GM23338 (cell line): Measurements from ENCODE around the gene PLEKHA7. TPM values are rescaled to one million over a fixed set of nuclear protein-coding genes. Genes with fewer than 3 reads are reported as not detected.

Source experiments
- ATAC-seq: fragments of 200-7000 bp; cut with Tn5 transposase; 3 replicates; pipeline ENCODE4 v1.9.1; 2020
- DNase-seq: peaks from one replicate; pipeline ENCODE4 v3.0.0-alpha.2; 2015; ENCODE audit warnings: low spot score
- H2AFZ ChIP-seq: fragments of 200-600 bp; sonication (generic); 2 replicates; pipeline ENCODE4 v1.8.0; 2016; ENCODE audit warnings: antibody characterized with exemption, mild to moderate bottlenecking, moderate library complexity
- H3F3A ChIP-seq: fragments of 200-600 bp; sonication (generic); replicated peaks from 2 replicates; pipeline ENCODE4 v1.8.0; 2017; ENCODE audit warnings: antibody characterized with exemption, mixed run types, low read depth
- H3K27ac ChIP-seq: fragments of 200-600 bp; sonication (generic); 2 replicates; pipeline ENCODE4 v1.6.1; 2016; ENCODE audit warnings: low read depth
- H3K27me3 ChIP-seq: fragments of 200-600 bp; sonication (generic); 2 replicates; pipeline ENCODE4 v1.8.0; 2016; ENCODE audit warnings: mild to moderate bottlenecking, mixed run types, moderate library complexity; ENCODE audit not compliant: insufficient read depth
- H3K36me3 ChIP-seq: fragments of 200-600 bp; sonication (generic); 2 replicates; pipeline ENCODE4 v1.8.0; 2016; ENCODE audit warnings: mild to moderate bottlenecking; ENCODE audit not compliant: insufficient read depth
- H3K4me1 ChIP-seq: fragments of 200-600 bp; sonication (generic); 2 replicates; pipeline ENCODE4 v1.8.0; 2016; ENCODE audit warnings: mild to moderate bottlenecking, moderate library complexity; ENCODE audit not compliant: insufficient read depth
- H3K4me2 ChIP-seq: fragments of 200-600 bp; sonication (generic); 2 replicates; pipeline ENCODE4 v1.7.1; 2017; ENCODE audit warnings: mixed run types
- H3K4me3 ChIP-seq: fragments of 200-600 bp; sonication (generic); 2 replicates; pipeline ENCODE4 v1.6.1; 2016; ENCODE audit warnings: mixed run types
- H3K79me2 ChIP-seq: fragments of 200-600 bp; sonication (generic); replicated peaks from 2 replicates; pipeline ENCODE4 v1.8.0; 2017; ENCODE audit warnings: mild to moderate bottlenecking; ENCODE audit not compliant: insufficient read depth
- H3K9me2 ChIP-seq: fragments of 200-600 bp; sonication (generic); 2 replicates; pipeline ENCODE4 v1.8.0; 2017; ENCODE audit not compliant: insufficient read depth
- H4K20me1 ChIP-seq: fragments of 200-600 bp; sonication (generic); replicated peaks from 2 replicates; pipeline ENCODE4 v1.8.0; 2017; ENCODE audit warnings: mild to moderate bottlenecking; ENCODE audit not compliant: insufficient read depth
- H3K27ac Mint-ChIP-seq: 2 replicates; pipeline ENCODE4 v1.8.0; 2020; ENCODE audit warnings: inconsistent platforms, mild to moderate bottlenecking, moderate library complexity, mixed read lengths
- H3K27me3 Mint-ChIP-seq: 3 replicates; pipeline ENCODE4 v1.8.0; 2022; ENCODE audit warnings: low read depth, mild to moderate bottlenecking, moderate library complexity, mixed read lengths, inconsistent platforms; ENCODE audit not compliant: insufficient read depth, poor library complexity
- H3K36me3 Mint-ChIP-seq: 3 replicates; pipeline ENCODE4 v1.8.0; 2021; ENCODE audit warnings: low read depth, mild to moderate bottlenecking, inconsistent platforms, moderate library complexity, mixed read lengths
- H3K4me1 Mint-ChIP-seq: 3 replicates; pipeline ENCODE4 v1.8.0; 2020; ENCODE audit warnings: mild to moderate bottlenecking, inconsistent platforms, mixed read lengths
- H3K4me3 Mint-ChIP-seq: 3 replicates; pipeline ENCODE4 v1.8.0; 2021; ENCODE audit warnings: moderate library complexity, mild to moderate bottlenecking, inconsistent platforms, mixed read lengths
- H3K9me3 Mint-ChIP-seq: 3 replicates; pipeline ENCODE4 v1.8.0; 2020; ENCODE audit warnings: moderate library complexity, mild to moderate bottlenecking, inconsistent platforms, mixed read lengths
- CREB1 ChIP-seq: fragments of 250-450 bp; sonication (Bioruptor Pico); IDR thresholded peaks from 2 replicates; pipeline ENCODE4 v1.5.0; 2020; ENCODE audit warnings: low read depth, mild to moderate bottlenecking, moderate library complexity
- EZH2 ChIP-seq: fragments of 200-600 bp; sonication (generic); IDR thresholded peaks from one replicate; pipeline ENCODE4 v1.8.0; 2017; ENCODE audit warnings: antibody characterized with exemption, mild to moderate bottlenecking, low read depth; ENCODE audit not compliant: unreplicated experiment
- EZH2phosphoT487 ChIP-seq: fragments of 200-600 bp; sonication (generic); IDR thresholded peaks from one replicate; pipeline ENCODE4 v1.8.1; 2018; ENCODE audit warnings: antibody characterized with exemption; ENCODE audit not compliant: unreplicated experiment
- JUNB ChIP-seq: IDR thresholded peaks from one replicate; pipeline ENCODE4 v1.6.1; 2016; ENCODE audit warnings: antibody characterized with exemption; ENCODE audit not compliant: unreplicated experiment
- NANOG ChIP-seq: IDR thresholded peaks from 2 replicates; pipeline ENCODE4 v1.6.1; 2016; ENCODE audit warnings: antibody characterized with exemption, borderline replicate concordance
- STAT1 ChIP-seq: IDR thresholded peaks from one replicate; pipeline ENCODE4 v1.6.1; 2016; ENCODE audit warnings: antibody characterized with exemption; ENCODE audit not compliant: unreplicated experiment
- ZNF114 ChIP-seq: fragments of 250-450 bp; sonication (Bioruptor Pico); IDR thresholded peaks from 2 replicates; pipeline ENCODE4 v1.5.0; 2020; ENCODE audit warnings: mild to moderate bottlenecking, moderate library complexity
- ZNF331 ChIP-seq: fragments of 250-450 bp; sonication (Bioruptor Pico); IDR thresholded peaks from 2 replicates; pipeline ENCODE4 v1.5.0; 2020; ENCODE audit warnings: low read depth, mild to moderate bottlenecking, moderate library complexity
- polyA plus RNA-seq: library from polyadenylated mRNA; unstranded; fragments of >200 nt; fragmentation: Nextera tagmentation; extraction: Ambion mirVana; gene quantifications from 2 replicates; pipeline ENCODE4 v1.2.1, GENCODE V29; 2016
- total RNA-seq: library from RNA; depleted of rRNA; stranded (reverse); fragments of >200 nt; shearing (Covaris generic); gene quantifications from 2 replicates; pipeline ENCODE4 v1.2.3, GENCODE V29; 2014
- TF ChIP-seq, protein P1 (sequence below): IDR thresholded peaks from one replicate; pipeline ENCODE4 v1.6.1; 2018; ENCODE audit warnings: antibody characterized with exemption; ENCODE audit not compliant: unreplicated experiment
- TF ChIP-seq, protein P2 (sequence below): IDR thresholded peaks from 2 replicates; pipeline ENCODE4 v1.6.1; 2016; ENCODE audit warnings: antibody characterized with exemption

The PLEKHA7 gene
- total and polyA plus RNA-seq, 2 experiments from 2014 or later: 9.7 to 15.8 TPM

DNA sequence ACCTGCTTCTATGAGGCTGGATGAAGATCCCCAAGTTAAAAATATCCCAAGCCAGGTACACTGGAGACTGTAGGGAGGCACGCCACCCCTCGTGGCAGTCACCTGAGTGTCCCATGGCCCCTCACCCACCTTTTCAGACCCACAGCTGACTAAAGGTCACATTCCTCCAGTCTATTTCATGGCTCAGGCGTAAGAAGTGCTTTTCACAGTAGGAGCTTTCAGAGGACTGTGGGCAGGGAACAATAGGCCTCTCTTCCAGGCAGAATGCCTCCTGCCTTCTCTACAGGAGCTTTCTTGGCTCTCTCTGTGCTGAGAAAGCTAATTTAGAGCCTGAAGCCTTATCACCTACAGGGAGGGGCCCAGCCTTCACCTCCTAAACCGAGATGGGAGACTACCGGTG lies 201.9 kb downstream of the PLEKHA7 start:
- H3K27me3 ChIP-seq: no peaks in the 10 kb centered on the region
- H3K9me3 Mint-ChIP-seq: no peaks in the 10 kb centered on the region
- H3K36me3 ChIP-seq: no peaks in the 10 kb centered on the region
- DNase-seq: no peak
- TF ChIP-seq, protein P1, sequence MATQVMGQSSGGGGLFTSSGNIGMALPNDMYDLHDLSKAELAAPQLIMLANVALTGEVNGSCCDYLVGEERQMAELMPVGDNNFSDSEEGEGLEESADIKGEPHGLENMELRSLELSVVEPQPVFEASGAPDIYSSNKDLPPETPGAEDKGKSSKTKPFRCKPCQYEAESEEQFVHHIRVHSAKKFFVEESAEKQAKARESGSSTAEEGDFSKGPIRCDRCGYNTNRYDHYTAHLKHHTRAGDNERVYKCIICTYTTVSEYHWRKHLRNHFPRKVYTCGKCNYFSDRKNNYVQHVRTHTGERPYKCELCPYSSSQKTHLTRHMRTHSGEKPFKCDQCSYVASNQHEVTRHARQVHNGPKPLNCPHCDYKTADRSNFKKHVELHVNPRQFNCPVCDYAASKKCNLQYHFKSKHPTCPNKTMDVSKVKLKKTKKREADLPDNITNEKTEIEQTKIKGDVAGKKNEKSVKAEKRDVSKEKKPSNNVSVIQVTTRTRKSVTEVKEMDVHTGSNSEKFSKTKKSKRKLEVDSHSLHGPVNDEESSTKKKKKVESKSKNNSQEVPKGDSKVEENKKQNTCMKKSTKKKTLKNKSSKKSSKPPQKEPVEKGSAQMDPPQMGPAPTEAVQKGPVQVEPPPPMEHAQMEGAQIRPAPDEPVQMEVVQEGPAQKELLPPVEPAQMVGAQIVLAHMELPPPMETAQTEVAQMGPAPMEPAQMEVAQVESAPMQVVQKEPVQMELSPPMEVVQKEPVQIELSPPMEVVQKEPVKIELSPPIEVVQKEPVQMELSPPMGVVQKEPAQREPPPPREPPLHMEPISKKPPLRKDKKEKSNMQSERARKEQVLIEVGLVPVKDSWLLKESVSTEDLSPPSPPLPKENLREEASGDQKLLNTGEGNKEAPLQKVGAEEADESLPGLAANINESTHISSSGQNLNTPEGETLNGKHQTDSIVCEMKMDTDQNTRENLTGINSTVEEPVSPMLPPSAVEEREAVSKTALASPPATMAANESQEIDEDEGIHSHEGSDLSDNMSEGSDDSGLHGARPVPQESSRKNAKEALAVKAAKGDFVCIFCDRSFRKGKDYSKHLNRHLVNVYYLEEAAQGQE: no peak
- TF ChIP-seq STAT1: no peak
- TF ChIP-seq NANOG: no peak
- TF ChIP-seq EZH2phosphoT487: no peak
- TF ChIP-seq, protein P2, sequence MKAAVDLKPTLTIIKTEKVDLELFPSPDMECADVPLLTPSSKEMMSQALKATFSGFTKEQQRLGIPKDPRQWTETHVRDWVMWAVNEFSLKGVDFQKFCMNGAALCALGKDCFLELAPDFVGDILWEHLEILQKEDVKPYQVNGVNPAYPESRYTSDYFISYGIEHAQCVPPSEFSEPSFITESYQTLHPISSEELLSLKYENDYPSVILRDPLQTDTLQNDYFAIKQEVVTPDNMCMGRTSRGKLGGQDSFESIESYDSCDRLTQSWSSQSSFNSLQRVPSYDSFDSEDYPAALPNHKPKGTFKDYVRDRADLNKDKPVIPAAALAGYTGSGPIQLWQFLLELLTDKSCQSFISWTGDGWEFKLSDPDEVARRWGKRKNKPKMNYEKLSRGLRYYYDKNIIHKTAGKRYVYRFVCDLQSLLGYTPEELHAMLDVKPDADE: no peak
- TF ChIP-seq CREB1 (CRISPR knock-in tag): no peak
- no peak for TF ChIP-seq ZNF114 (CRISPR knock-in tag)
- TF ChIP-seq JUNB: no peak
- no peak for TF ChIP-seq EZH2
- H3K4me2 ChIP-seq: no peak overlapping the region
- H3K4me1 ChIP-seq: no peaks in the 10 kb centered on the region
- H3K4me1 Mint-ChIP-seq: peaks cover 17% of the 10 kb centered on the region
- peak overlapping the region; percentile 63 for H3K27ac Mint-ChIP-seq
- no peak overlapping the region for H2AFZ ChIP-seq
- no peaks in the 10 kb centered on the region for H4K20me1 ChIP-seq
- peaks cover 14% of the 10 kb centered on the region; the same call in 2 of the 3 replicates for H3K36me3 Mint-ChIP-seq
- H3K27me3 Mint-ChIP-seq: peaks cover 10% of the 10 kb centered on the region
- no peak overlapping the region for H3K4me3 Mint-ChIP-seq
- no peak overlapping the region for H3K27ac ChIP-seq
- peak; percentile 88 for ATAC-seq
- H3K79me2 ChIP-seq: no peaks in the 10 kb centered on the region
- no peaks in the 10 kb centered on the region for H3K9me2 ChIP-seq
- H3K4me3 ChIP-seq: no peak overlapping the region
- no peaks in the 10 kb centered on the region for H3F3A ChIP-seq

DNA sequence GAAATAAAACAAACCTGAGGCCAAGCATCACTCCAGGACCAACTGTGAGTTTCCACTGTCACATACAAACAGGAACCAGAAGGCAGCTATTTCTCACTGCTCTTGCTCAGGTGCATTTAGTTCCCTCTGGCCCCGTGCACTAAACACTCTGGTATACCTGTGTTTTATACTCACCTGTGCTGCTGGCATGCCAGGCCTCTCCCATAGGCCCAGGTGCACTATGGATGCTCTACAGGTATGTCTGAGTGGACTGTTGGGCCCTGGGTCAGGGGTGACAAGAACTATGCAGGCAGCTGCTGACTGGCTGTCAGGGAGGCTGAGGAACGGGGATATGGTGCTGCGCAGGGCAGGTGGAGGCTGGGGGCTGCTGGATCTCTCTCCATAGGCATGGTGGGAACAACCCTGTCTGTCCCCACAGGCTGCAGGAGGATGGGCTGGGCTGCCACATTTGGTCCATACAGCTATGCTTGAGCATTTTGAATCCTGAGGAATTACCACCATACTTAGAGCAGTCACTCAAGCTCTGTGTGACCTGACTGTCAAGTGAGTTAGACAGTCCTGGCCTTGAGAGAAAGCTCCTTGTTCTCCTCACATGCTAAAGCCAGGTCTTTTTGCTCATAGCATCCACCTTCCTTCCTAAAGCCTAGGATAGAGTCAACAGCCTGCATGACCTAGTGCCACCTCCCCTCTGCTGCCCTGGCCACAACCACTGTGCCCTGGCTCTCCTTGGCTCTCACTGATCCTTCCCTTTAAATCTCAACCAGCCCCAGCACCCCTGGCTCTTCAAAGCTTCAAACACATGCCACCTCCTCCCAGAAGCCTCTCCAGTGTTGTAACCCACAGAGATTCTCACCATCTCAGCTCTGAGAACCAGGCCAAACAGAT lies 202.8 kb downstream of the PLEKHA7 start:
- Mint-ChIP-seq H3K4me3 (no peak overlapping the region), H3K27me3 (peaks cover 8% of the 10 kb centered on the region), H3K9me3 (no peaks in the 10 kb centered on the region), H3K27ac (no peak overlapping the region), H3K4me1 (peaks cover 17% of the 10 kb centered on the region), H3K36me3 (peaks cover 13% of the 10 kb centered on the region; the same call in 2 of the 3 replicates)
- ATAC-seq: no peak
- H2AFZ ChIP-seq: no peak overlapping the region
- H4K20me1 ChIP-seq: no peaks in the 10 kb centered on the region
- H3K36me3 ChIP-seq: no peaks in the 10 kb centered on the region
- H3K4me1 ChIP-seq: no peaks in the 10 kb centered on the region
- no peaks in the 10 kb centered on the region for H3F3A ChIP-seq
- no peaks in the 10 kb centered on the region for H3K9me2 ChIP-seq
- H3K4me2 ChIP-seq: no peak overlapping the region
- no peaks in the 10 kb centered on the region for H3K27me3 ChIP-seq
- DNase-seq: no peak
- no peak overlapping the region for H3K27ac ChIP-seq
- H3K4me3 ChIP-seq: no peak overlapping the region
- no peaks in the 10 kb centered on the region for H3K79me2 ChIP-seq
- TF ChIP-seq EZH2phosphoT487: no peak
- TF ChIP-seq ZNF331 (CRISPR knock-in tag): no peak
- no peak for TF ChIP-seq NANOG
- TF ChIP-seq STAT1: no peak
